ENCODE data around the gene CXCR6. TPM values are rescaled to one million over a fixed set of nuclear protein-coding genes. Genes with fewer than 3 reads are reported as not detected.

The CXCR6 gene
- total RNA-seq, 1 experiment from 2014 or later: not detected

GRCh38 chr3:45905755-45906154, 37.5 kb upstream of the CXCR6 start:
- Mint-ChIP-seq H3K9me3 (peaks cover 4% of the 10 kb centered on the region; the same call in 1 of the 2 replicates), H3K4me1 (no peaks in the 10 kb centered on the region), H3K4me3 (no peak overlapping the region), H3K36me3 (no peaks in the 10 kb centered on the region), H3K27me3 (ENCODE audit: low read depth) (no peaks in the 10 kb centered on the region), H3K27ac (no peak overlapping the region)
- TF ChIP-seq GTF2I (CRISPR knock-in tag; conservative IDR thresholded peaks at IDR 0.05) (no peak), MAX (CRISPR knock-in tag; IDR thresholded peaks at IDR 0.05) (no peak), ZBTB21 (CRISPR knock-in tag; IDR thresholded peaks at IDR 0.05; ENCODE audit: borderline replicate concordance) (no peak), SP1 (CRISPR knock-in tag; conservative IDR thresholded peaks at IDR 0.05) (no peak), GRHL2 (CRISPR knock-in tag; IDR thresholded peaks at IDR 0.05; ENCODE audit: insufficient replicate concordance, severe bottlenecking) (no peak)
- ATAC-seq (no peak), DNase-seq (ENCODE audit: low spot score) (no peak)
- POLR2A ChIA-PET: no interaction called here
- CTCF ChIA-PET: no interaction called here

GRCh38 chr3:45906681-45907407, 36.4 kb upstream of the CXCR6 start:
- ATAC-seq (peak; percentile 97), DNase-seq (ENCODE audit: low spot score) (peak; percentile 57)
- TF ChIP-seq FOXK1 (CRISPR knock-in tag; IDR thresholded peaks at IDR 0.05): no peak
- 0 out of 2 replicates have a peak, but pooled peaks have one; percentile 28 for TF ChIP-seq PRDM15 (CRISPR knock-in tag; IDR thresholded peaks at IDR 0.05)
- TF ChIP-seq CTCF (IDR thresholded peaks at IDR 0.05): peak; percentile 16; the same call in 1 of the 2 replicates
- no peak overlapping the region for H3K4me3 Mint-ChIP-seq
- CTCF ChIA-PET: no interaction called here
- POLR2A ChIA-PET: no interaction called here
- no peaks in the 10 kb centered on the region for H3K9me3 Mint-ChIP-seq
- H3K27ac Mint-ChIP-seq: no peak overlapping the region
- H3K27me3 Mint-ChIP-seq (ENCODE audit: low read depth): no peaks in the 10 kb centered on the region
- H3K4me1 Mint-ChIP-seq: no peaks in the 10 kb centered on the region
- no peaks in the 10 kb centered on the region for H3K36me3 Mint-ChIP-seq

- H3K9me3 Mint-ChIP-seq: no peaks in the 10 kb centered on the region
- ChIA-PET POLR2A (no interaction called here), CTCF (interaction anchor here (0.6 to 1.1 kb wide), 5 partner anchors 21 to 361 kb away, joined by 3 read pairs; no protein-coding TSS in a partner anchor)
- ATAC-seq (no peak), DNase-seq (ENCODE audit: low spot score) (no peak)
- H3K4me3 Mint-ChIP-seq: no peak overlapping the region
- H3K27me3 Mint-ChIP-seq (ENCODE audit: low read depth): no peaks in the 10 kb centered on the region
- H3K4me1 Mint-ChIP-seq: no peaks in the 10 kb centered on the region
- no peaks in the 10 kb centered on the region for H3K36me3 Mint-ChIP-seq
- no peak overlapping the region for H3K27ac Mint-ChIP-seq
- TF ChIP-seq ZNF671 (CRISPR knock-in tag; IDR thresholded peaks at IDR 0.05) (no peak), CTCF (IDR thresholded peaks at IDR 0.05) (no peak), MXD4 (CRISPR knock-in tag; IDR thresholded peaks at IDR 0.05; ENCODE audit: borderline replicate concordance) (no peak), SMAD4 (CRISPR knock-in tag; IDR thresholded peaks at IDR 0.05) (no peak), ETV6 (CRISPR knock-in tag; IDR thresholded peaks at IDR 0.05) (no peak), TP53 (CRISPR knock-in tag; IDR thresholded peaks at IDR 0.05) (no peak), ZBTB21 (CRISPR knock-in tag; IDR thresholded peaks at IDR 0.05; ENCODE audit: borderline replicate concordance) (no peak), HMGA2 (CRISPR knock-in tag; IDR thresholded peaks at IDR 0.05) (no peak), AFF4 (CRISPR knock-in tag; IDR thresholded peaks at IDR 0.05; ENCODE audit: borderline replicate concordance) (no peak), CDX4 (CRISPR knock-in tag; IDR thresholded peaks at IDR 0.05; ENCODE audit: borderline replicate concordance) (no peak), GRHL2 (CRISPR knock-in tag; IDR thresholded peaks at IDR 0.05; ENCODE audit: insufficient replicate concordance, severe bottlenecking) (no peak)
Observed at GRCh38 chr3:45907769-45908705, 35.2 kb upstream of the CXCR6 start.

All from WTC11 (cell line).